GDM1 (cell line): ENCODE measurements around the gene LCOR.
"Not testable (repeated sequence)": the region's sequence is repeated elsewhere in the genome, so short reads cannot be mapped to it uniquely, and the experiment has no call there.

Experiments used
- DNase-seq: peaks from one replicate; lab custom pipeline; 2025; lab: John Stamatoyannopoulos, UW

LCOR gene

GRCh38 chr10:96935810-96936209, 103.7 kb downstream of the LCOR start:
- no peak for DNase-seq

GRCh38 chr10:96943161-96943560, 111.1 kb downstream of the LCOR start:
- DNase-seq = not testable (repeated sequence)

GRCh38 chr10:96947036-96947435, 114.9 kb downstream of the LCOR start:
- no peak for DNase-seq

- no peak for DNase-seq
Observed at GRCh38 chr10:96949039-96949683, 117.1 kb downstream of the LCOR start.

- DNase-seq = no peak
Observed at GRCh38 chr10:96951954-96952353, 119.9 kb downstream of the LCOR start.

- DNase-seq = no peak
Observed at GRCh38 chr10:96955794-96956193, 123.7 kb downstream of the LCOR start.

- no peak for DNase-seq
Observed at GRCh38 chr10:96958071-96958470, 126.0 kb downstream of the LCOR start.

- DNase-seq = no peak
Observed at GRCh38 chr10:96959733-96960132, 127.6 kb downstream of the LCOR start.

- DNase-seq = no peak
Observed at GRCh38 chr10:96960872-96961271, 128.8 kb downstream of the LCOR start.

- DNase-seq = no peak
Observed at GRCh38 chr10:96964131-96964530, 132.0 kb downstream of the LCOR start.

- DNase-seq = no peak
Observed at GRCh38 chr10:96967847-96968246, 135.7 kb downstream of the LCOR start.

GRCh38 chr10:96968682-96969423, 136.8 kb downstream of the LCOR start:
- DNase-seq = no peak

- no peak for DNase-seq
Observed at GRCh38 chr10:96971324-96971723, 139.2 kb downstream of the LCOR start.

- DNase-seq = no peak
Observed at GRCh38 chr10:96972264-96972663, 140.2 kb downstream of the LCOR start.

GRCh38 chr10:96973809-96974747, 142.0 kb downstream of the LCOR start:
- no peak for DNase-seq

- DNase-seq = no peak
Observed at GRCh38 chr10:96975136-96975535, 143.0 kb downstream of the LCOR start.

GRCh38 chr10:96978621-96979154, 146.6 kb downstream of the LCOR start:
- DNase-seq = no peak

- no peak for DNase-seq
Observed at GRCh38 chr10:96982149-96982930, 150.2 kb downstream of the LCOR start.

GRCh38 chr10:96984541-96985131, 152.5 kb downstream of the LCOR start:
- peak; percentile 90 for DNase-seq

GRCh38 chr10:96986200-96986856, 154.2 kb downstream of the LCOR start:
- DNase-seq = no peak
